SU-DHL-6 (cell line): ENCODE measurements around the gene KYAT1.

Experiments used
- CTCF ChIP-seq: fragments of 200-600 bp; sonication (generic); IDR thresholded peaks from one replicate; pipeline ENCODE4 v1.5.1; 2017; ENCODE audit warnings: antibody characterized with exemption, mild to moderate bottlenecking, low read length, moderate library complexity; ENCODE audit not compliant: insufficient read depth, poor library complexity, severe bottlenecking
- EZH2phosphoT487 ChIP-seq: fragments of 200-600 bp; sonication (generic), shearing (Covaris generic); conservative IDR thresholded peaks from 2 replicates; pipeline ENCODE4 v1.6.1; 2018; ENCODE audit warnings: mild to moderate bottlenecking, antibody characterized with exemption, low read length, moderate library complexity, mixed read lengths

DNA sequence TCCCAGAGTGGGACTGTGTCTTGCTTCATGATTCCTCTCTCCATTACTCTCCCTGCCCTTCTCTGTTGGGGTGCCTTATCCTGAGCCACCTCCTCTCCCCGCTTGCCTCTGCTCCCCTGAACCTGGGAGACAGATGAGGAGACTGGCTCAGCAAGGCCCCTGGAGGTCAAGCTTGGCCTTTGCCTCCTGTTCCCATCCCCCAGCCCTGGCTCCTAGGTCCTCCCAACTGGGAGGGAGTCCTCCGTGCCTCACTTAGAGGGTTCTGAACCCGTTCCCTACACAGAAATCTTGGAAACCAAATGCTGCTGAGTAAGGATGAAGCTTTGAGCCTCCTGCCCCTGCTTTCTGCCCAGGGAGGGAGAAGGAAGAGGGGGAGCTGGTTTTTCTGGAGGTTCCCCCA lies 73.2 kb downstream of the KYAT1 start:
- no peak for TF ChIP-seq CTCF
- no peak for TF ChIP-seq EZH2phosphoT487
